Osteocyte (in vitro differentiated cells): Measurements from ENCODE around the gene ITGB7. TPM values are rescaled to one million over a fixed set of nuclear protein-coding genes. Genes with fewer than 3 reads are reported as not detected.

Source experiments
- DNase-seq: peaks from one replicate; pipeline ENCODE4 v3.0.0; 2021; ENCODE audit warnings: mixed read lengths; ENCODE audit not compliant: unreplicated experiment; ENCODE audit errors: extremely low spot score
- H3K27ac Mint-ChIP-seq: one replicate; pipeline ENCODE4 v1.8.0; 2021; ENCODE audit warnings: mild to moderate bottlenecking, mixed read lengths; ENCODE audit not compliant: unreplicated experiment
- H3K27me3 Mint-ChIP-seq: one replicate; pipeline ENCODE4 v1.8.0; 2021; ENCODE audit warnings: mixed read lengths; ENCODE audit not compliant: unreplicated experiment
- H3K36me3 Mint-ChIP-seq: one replicate; pipeline ENCODE4 v1.8.0; 2021; ENCODE audit warnings: mixed read lengths; ENCODE audit not compliant: unreplicated experiment
- H3K4me1 Mint-ChIP-seq: one replicate; pipeline ENCODE4 v1.8.0; 2021; ENCODE audit warnings: mixed read lengths; ENCODE audit not compliant: unreplicated experiment
- H3K4me3 Mint-ChIP-seq: one replicate; pipeline ENCODE4 v1.8.0; 2021; ENCODE audit warnings: mild to moderate bottlenecking, moderate library complexity, mixed read lengths; ENCODE audit not compliant: unreplicated experiment
- H3K9me3 Mint-ChIP-seq: one replicate; pipeline ENCODE4 v1.8.0; 2021; ENCODE audit warnings: mixed read lengths; ENCODE audit not compliant: unreplicated experiment
- CTCF ChIP-seq: fragments of 200-600 bp; sonication (generic); IDR thresholded peaks from 2 replicates; pipeline ENCODE4 v1.5.0; 2021; ENCODE audit warnings: antibody characterized with exemption, mild to moderate bottlenecking, moderate library complexity
- total RNA-seq: library from RNA; stranded (reverse); gene quantifications from 2 replicates; pipeline ENCODE4 v1.2.1, GENCODE V29; 2021

The ITGB7 gene
- total RNA-seq, 1 donor from 2014 or later, result 0.83 TPM

GRCh38 chr12:53161119-53161911 is 45.7 kb downstream of the ITGB7 start:
- no peak overlapping the region for H3K4me3 Mint-ChIP-seq
- H3K27ac Mint-ChIP-seq, result no peak overlapping the region
- DNase-seq, result peak; percentile 65
- H3K4me1 Mint-ChIP-seq, result peaks cover 4% of the 10 kb centered on the region
- peaks cover 17% of the 10 kb centered on the region for H3K36me3 Mint-ChIP-seq
- no peak for TF ChIP-seq CTCF
- H3K9me3 Mint-ChIP-seq, result no peaks in the 10 kb centered on the region
- H3K27me3 Mint-ChIP-seq, result no peaks in the 10 kb centered on the region

DNA sequence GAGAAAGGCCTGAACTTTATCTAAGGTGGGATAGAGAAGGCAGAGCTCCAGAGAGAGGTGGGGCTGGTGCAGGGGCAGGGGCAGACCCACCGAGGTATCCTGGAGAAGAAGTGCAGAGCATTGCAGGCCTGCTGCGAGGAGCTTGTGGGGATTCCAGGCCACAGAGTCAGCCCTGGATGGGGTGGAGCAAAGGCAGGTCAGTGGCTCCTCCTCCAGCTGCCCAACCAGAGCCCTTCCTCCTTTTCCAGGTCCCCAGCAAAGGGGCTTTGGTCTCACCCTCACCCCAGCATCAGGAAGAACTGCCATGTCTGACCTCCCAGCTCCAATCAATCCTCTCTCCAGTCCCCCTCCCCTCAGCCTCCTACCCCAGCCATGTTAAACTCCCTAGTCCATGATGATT is 46.4 kb downstream of the ITGB7 start:
- TF ChIP-seq CTCF, result no peak
- peaks cover 4% of the 10 kb centered on the region for H3K4me1 Mint-ChIP-seq
- no peak overlapping the region for H3K27ac Mint-ChIP-seq
- no peaks in the 10 kb centered on the region for H3K27me3 Mint-ChIP-seq
- DNase-seq, result peak; percentile 73
- H3K9me3 Mint-ChIP-seq, result no peaks in the 10 kb centered on the region
- peaks cover 14% of the 10 kb centered on the region for H3K36me3 Mint-ChIP-seq
- H3K4me3 Mint-ChIP-seq, result no peak overlapping the region

DNA sequence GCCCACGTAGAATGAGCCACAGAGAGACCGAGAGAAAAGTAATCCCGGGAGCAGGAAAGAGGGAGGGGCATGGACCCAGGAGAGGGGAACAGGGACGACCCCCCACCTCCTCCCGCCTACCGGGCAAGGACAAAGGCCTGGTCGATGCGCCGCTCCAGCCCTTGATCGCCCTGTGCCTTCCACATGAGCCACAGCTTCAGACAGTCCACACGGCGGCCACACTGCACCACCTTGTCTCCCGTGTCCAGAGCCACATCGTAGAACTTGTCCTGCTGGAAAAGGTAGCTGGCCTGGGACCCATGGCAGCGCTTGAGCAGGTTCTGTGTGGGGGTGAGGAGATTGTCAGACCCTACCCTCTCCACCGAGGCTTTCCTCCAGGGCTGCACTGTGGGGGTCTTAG is 47.1 kb downstream of the ITGB7 start:
- H3K36me3 Mint-ChIP-seq, result peaks cover 13% of the 10 kb centered on the region
- no peak for TF ChIP-seq CTCF
- peaks cover 6% of the 10 kb centered on the region for H3K4me1 Mint-ChIP-seq
- peak; percentile 79 for DNase-seq
- no peaks in the 10 kb centered on the region for H3K27me3 Mint-ChIP-seq
- H3K4me3 Mint-ChIP-seq, result no peak overlapping the region
- no peak overlapping the region for H3K27ac Mint-ChIP-seq
- H3K9me3 Mint-ChIP-seq, result no peaks in the 10 kb centered on the region

- Mint-ChIP-seq H3K27ac (peak overlapping the region; percentile 38), H3K36me3 (peaks cover 7% of the 10 kb centered on the region), H3K9me3 (no peaks in the 10 kb centered on the region), H3K4me1 (peaks cover 6% of the 10 kb centered on the region), H3K4me3 (no peak overlapping the region), H3K27me3 (no peaks in the 10 kb centered on the region)
- DNase-seq, result peak; percentile 93
- TF ChIP-seq CTCF, result peak; percentile 94
Observed at GRCh38 chr12:53159195-53159839, 47.7 kb downstream of the ITGB7 start.

DNA sequence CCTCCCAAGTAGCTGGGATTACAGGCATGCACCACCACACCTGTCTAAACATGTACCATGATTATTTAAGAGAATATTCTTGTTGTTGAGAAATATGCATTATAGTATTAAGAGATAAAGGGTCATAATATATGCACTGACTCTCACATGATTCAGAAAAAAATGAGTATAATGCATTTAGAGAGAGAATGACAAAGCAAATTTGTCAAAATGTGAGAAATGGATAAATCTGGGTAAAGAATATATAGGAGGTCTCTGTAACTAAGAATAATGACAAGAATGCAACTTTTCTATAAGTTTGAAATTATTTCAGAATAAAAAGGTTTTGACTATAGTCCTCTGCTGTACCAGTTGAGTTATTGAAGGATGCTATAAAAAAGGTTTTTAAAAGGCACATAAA is 54.7 kb downstream of the ITGB7 start:
- no peak for TF ChIP-seq CTCF
- DNase-seq, result no peak
- Mint-ChIP-seq H3K9me3 (no peaks in the 10 kb centered on the region), H3K36me3 (peaks cover 2% of the 10 kb centered on the region), H3K27me3 (no peaks in the 10 kb centered on the region), H3K27ac (no peak overlapping the region), H3K4me3 (no peak overlapping the region), H3K4me1 (peaks cover 4% of the 10 kb centered on the region)
